ENCODE measurements around the gene KCNJ5. TPM values are rescaled to one million over a fixed set of nuclear protein-coding genes. Genes with fewer than 3 reads are reported as not detected.

The KCNJ5 gene
- total RNA-seq, 2 donors from 2014 or later, result 0.60 to 1.1 TPM

DNA sequence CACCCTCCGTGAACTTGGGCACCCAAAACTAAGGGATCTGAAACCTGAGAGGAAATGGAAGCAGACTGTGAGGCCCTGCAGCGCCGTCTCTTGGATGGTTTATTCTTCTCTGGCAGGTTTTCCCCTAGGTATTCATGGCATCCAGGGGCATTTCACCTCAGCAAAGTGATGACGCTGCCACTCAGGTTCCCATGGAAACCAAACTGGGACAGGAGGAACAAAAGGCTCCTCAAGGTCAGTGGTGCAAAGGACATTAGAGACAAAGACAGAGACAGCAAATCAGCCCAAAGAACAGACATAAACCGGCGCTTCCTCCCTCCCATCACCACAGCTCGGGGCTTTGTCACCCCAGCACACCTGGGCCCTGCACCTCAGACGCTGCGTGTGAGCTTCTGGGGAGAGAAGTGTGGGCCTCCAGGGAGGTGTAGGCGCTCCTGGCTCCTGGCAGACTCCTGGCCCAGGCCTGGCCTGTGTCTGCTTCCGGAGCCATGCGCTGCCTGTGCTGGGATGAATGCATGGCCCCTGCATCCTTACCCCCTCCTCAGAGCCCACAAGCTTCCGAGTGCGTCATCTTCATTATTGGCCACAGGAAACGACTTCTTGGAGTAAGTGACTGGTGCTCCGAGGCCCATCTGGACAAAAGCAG lies 45.6 kb downstream of the KCNJ5 start:
- no peaks in the 10 kb centered on the region for H3K9me3 ChIP-seq (ENCODE audit: control insufficient read depth, low read length)
- no peak overlapping the region for H3K4me3 Mint-ChIP-seq
- no peak overlapping the region for H3K27ac Mint-ChIP-seq
- H3K4me3 ChIP-seq (ENCODE audit: low read length), result no peak overlapping the region
- 77 to 83% methylated on average over 6 to 16 of the region's 16 CpGs for WGBS, 2 experiments (ENCODE audit: insufficient coverage in 1 of 2, insufficient read length in 1 of 2)
- no peaks in the 10 kb centered on the region for H3K36me3 Mint-ChIP-seq (ENCODE audit: low read depth)
- TF ChIP-seq, protein P1, sequence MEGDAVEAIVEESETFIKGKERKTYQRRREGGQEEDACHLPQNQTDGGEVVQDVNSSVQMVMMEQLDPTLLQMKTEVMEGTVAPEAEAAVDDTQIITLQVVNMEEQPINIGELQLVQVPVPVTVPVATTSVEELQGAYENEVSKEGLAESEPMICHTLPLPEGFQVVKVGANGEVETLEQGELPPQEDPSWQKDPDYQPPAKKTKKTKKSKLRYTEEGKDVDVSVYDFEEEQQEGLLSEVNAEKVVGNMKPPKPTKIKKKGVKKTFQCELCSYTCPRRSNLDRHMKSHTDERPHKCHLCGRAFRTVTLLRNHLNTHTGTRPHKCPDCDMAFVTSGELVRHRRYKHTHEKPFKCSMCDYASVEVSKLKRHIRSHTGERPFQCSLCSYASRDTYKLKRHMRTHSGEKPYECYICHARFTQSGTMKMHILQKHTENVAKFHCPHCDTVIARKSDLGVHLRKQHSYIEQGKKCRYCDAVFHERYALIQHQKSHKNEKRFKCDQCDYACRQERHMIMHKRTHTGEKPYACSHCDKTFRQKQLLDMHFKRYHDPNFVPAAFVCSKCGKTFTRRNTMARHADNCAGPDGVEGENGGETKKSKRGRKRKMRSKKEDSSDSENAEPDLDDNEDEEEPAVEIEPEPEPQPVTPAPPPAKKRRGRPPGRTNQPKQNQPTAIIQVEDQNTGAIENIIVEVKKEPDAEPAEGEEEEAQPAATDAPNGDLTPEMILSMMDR (conservative IDR thresholded peaks at IDR 0.05), result no peak
- H3K9ac ChIP-seq (ENCODE audit: extremely low read depth, low read length, poor library complexity, severe bottlenecking), result no peak overlapping the region
- H3K4me1 Mint-ChIP-seq, result peaks cover 2% of the 10 kb centered on the region
- no peak overlapping the region for H3K27ac ChIP-seq (ENCODE audit: low read depth, low read length)
- no peaks in the 10 kb centered on the region for H3K9me3 Mint-ChIP-seq
- H3K4me1 ChIP-seq (ENCODE audit: control insufficient read depth, insufficient read depth, low read length), result no peaks in the 10 kb centered on the region
- H3K27me3 ChIP-seq (ENCODE audit: control insufficient read depth, insufficient read depth, low read length, poor library complexity, severe bottlenecking), result no peaks in the 10 kb centered on the region
- H3K27me3 Mint-ChIP-seq (ENCODE audit: insufficient read depth), result peaks cover 7% of the 10 kb centered on the region
- no peaks in the 10 kb centered on the region for H3K36me3 ChIP-seq (ENCODE audit: control insufficient read depth, insufficient read depth, low read length)
- peak; percentile 89 for DNase-seq

DNA sequence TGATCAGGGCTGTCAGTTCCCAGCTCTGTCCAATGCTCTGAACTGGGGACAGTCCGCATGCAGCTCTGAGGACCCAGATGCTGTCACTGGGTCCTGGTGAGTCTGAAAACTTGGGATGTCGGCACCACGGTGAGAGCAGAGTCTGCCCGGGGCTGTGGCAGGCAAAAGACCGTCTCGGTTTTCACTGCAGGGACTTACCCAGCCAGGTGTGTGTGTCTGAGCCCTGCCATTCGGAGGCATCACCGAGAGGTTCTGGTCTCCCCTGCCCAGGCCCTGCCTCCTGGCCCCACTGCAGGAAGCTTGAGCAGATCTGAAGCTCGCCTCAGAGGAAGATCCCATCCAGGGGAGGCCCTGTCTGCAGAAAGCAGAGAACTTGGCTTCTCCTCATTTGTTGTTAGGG lies 46.3 kb downstream of the KCNJ5 start:
- no peak overlapping the region for H3K27ac Mint-ChIP-seq
- Histone ChIP-seq H3K4me1 (ENCODE audit: control insufficient read depth, insufficient read depth, low read length) (no peaks in the 10 kb centered on the region), H3K27ac (ENCODE audit: low read depth, low read length) (no peak overlapping the region), H3K9ac (ENCODE audit: extremely low read depth, low read length, poor library complexity, severe bottlenecking) (no peak overlapping the region), H3K27me3 (ENCODE audit: control insufficient read depth, insufficient read depth, low read length, poor library complexity, severe bottlenecking) (no peaks in the 10 kb centered on the region), H3K9me3 (ENCODE audit: control insufficient read depth, low read length) (no peaks in the 10 kb centered on the region), H3K36me3 (ENCODE audit: control insufficient read depth, insufficient read depth, low read length) (no peaks in the 10 kb centered on the region), H3K4me3 (ENCODE audit: low read length) (no peak overlapping the region)
- no peak overlapping the region for H3K4me3 Mint-ChIP-seq
- peaks cover 9% of the 10 kb centered on the region for H3K27me3 Mint-ChIP-seq (ENCODE audit: insufficient read depth)
- DNase-seq, result no peak
- H3K36me3 Mint-ChIP-seq (ENCODE audit: low read depth), result no peaks in the 10 kb centered on the region
- TF ChIP-seq, protein P1 (conservative IDR thresholded peaks at IDR 0.05), result no peak
- no peaks in the 10 kb centered on the region for H3K9me3 Mint-ChIP-seq
- WGBS, 2 experiments (ENCODE audit: insufficient coverage in 1 of 2, insufficient read length in 1 of 2), result 88 to 90% methylated on average over 7 to 9 of the region's 9 CpGs
- peaks cover 2% of the 10 kb centered on the region for H3K4me1 Mint-ChIP-seq

DNA sequence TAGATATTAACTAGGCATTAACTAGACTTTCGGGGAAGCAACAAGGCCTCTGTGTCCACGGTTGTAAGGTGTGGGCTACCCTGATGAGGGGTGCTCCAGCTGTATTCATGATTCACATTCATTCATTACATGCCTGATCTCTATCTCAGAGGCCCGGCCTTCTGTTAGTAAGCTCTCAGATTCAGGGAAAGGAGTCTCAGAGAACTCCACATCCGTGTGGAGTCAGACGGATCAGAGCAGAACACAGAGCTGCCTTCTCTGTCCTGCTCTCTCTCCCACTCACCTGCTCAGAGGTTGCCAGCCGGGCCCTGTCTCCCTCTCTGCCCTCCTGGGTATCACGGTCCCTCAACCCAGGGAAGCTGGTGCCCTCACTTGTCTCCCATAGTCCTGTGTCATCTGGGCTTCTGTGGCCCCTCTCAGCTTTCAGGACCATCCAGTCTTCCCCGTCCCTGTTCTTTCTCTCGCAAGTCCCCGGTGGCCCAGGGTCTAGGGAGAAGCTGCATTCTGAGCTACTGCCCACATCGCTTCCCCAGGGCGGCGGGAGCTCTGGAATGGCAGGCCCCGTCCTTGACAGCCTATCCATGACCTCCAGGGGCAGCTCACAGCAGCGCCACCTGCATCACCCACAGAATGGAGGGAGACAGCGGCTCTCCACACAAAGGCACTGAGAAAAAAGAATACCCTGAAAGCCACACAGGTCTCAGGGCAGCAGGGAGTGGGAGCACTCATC lies 47.2 kb downstream of the KCNJ5 start:
- Histone ChIP-seq H3K4me3 (ENCODE audit: low read length) (no peak overlapping the region), H3K4me1 (ENCODE audit: control insufficient read depth, insufficient read depth, low read length) (no peaks in the 10 kb centered on the region), H3K27ac (ENCODE audit: low read depth, low read length) (no peak overlapping the region), H3K9ac (ENCODE audit: extremely low read depth, low read length, poor library complexity, severe bottlenecking) (no peak overlapping the region), H3K9me3 (ENCODE audit: control insufficient read depth, low read length) (no peaks in the 10 kb centered on the region), H3K27me3 (ENCODE audit: control insufficient read depth, insufficient read depth, low read length, poor library complexity, severe bottlenecking) (no peaks in the 10 kb centered on the region), H3K36me3 (ENCODE audit: control insufficient read depth, insufficient read depth, low read length) (no peaks in the 10 kb centered on the region)
- WGBS, 2 experiments (ENCODE audit: insufficient coverage in 1 of 2, insufficient read length in 1 of 2), result 90 to 94% methylated on average over 13 to 16 of the region's 16 CpGs
- Mint-ChIP-seq H3K4me1 (peaks cover 2% of the 10 kb centered on the region), H3K4me3 (no peak overlapping the region), H3K27ac (peak overlapping the region; percentile 71), H3K27me3 (ENCODE audit: insufficient read depth) (peaks cover 9% of the 10 kb centered on the region), H3K9me3 (no peaks in the 10 kb centered on the region), H3K36me3 (ENCODE audit: low read depth) (no peaks in the 10 kb centered on the region)
- TF ChIP-seq, protein P1 (conservative IDR thresholded peaks at IDR 0.05), result no peak
- DNase-seq, result no peak
